Measurements from ENCODE around the gene JMJD4. TPM values are rescaled to one million over a fixed set of nuclear protein-coding genes. Genes with fewer than 3 reads are reported as not detected.
"Not testable (repeated sequence)": the region's sequence is repeated elsewhere in the genome, so short reads cannot be mapped to it uniquely, and the experiment has no call there.

The JMJD4 gene
- total RNA-seq, 1 donor from 2014 or later = 13.4 TPM

GRCh38 chr1:227726318-227726717 lies 8.8 kb downstream of the JMJD4 start:
- Mint-ChIP-seq H3K36me3 (ENCODE audit: low read depth, unreplicated experiment) (peaks cover 13% of the 10 kb centered on the region), H3K9me3 (ENCODE audit: unreplicated experiment) (peaks cover 16% of the 10 kb centered on the region), H3K4me3 (ENCODE audit: unreplicated experiment) (no peak overlapping the region), H3K27me3 (ENCODE audit: unreplicated experiment) (no peaks in the 10 kb centered on the region), H3K4me1 (ENCODE audit: unreplicated experiment) (peaks cover 3% of the 10 kb centered on the region), H3K27ac (ENCODE audit: unreplicated experiment) (no peak overlapping the region)
- TF ChIP-seq, protein P1, sequence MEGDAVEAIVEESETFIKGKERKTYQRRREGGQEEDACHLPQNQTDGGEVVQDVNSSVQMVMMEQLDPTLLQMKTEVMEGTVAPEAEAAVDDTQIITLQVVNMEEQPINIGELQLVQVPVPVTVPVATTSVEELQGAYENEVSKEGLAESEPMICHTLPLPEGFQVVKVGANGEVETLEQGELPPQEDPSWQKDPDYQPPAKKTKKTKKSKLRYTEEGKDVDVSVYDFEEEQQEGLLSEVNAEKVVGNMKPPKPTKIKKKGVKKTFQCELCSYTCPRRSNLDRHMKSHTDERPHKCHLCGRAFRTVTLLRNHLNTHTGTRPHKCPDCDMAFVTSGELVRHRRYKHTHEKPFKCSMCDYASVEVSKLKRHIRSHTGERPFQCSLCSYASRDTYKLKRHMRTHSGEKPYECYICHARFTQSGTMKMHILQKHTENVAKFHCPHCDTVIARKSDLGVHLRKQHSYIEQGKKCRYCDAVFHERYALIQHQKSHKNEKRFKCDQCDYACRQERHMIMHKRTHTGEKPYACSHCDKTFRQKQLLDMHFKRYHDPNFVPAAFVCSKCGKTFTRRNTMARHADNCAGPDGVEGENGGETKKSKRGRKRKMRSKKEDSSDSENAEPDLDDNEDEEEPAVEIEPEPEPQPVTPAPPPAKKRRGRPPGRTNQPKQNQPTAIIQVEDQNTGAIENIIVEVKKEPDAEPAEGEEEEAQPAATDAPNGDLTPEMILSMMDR (IDR thresholded peaks at IDR 0.05; ENCODE audit: unreplicated experiment) = no peak
- DNase-seq (ENCODE audit: low spot score) = no peak

- Mint-ChIP-seq H3K4me1 (ENCODE audit: unreplicated experiment) (peaks cover 3% of the 10 kb centered on the region), H3K4me3 (ENCODE audit: unreplicated experiment) (no peak overlapping the region), H3K27ac (ENCODE audit: unreplicated experiment) (no peak overlapping the region), H3K36me3 (ENCODE audit: low read depth, unreplicated experiment) (peaks cover 24% of the 10 kb centered on the region), H3K9me3 (ENCODE audit: unreplicated experiment) (peaks cover 26% of the 10 kb centered on the region), H3K27me3 (ENCODE audit: unreplicated experiment) (peaks cover 2% of the 10 kb centered on the region)
- no peak for DNase-seq (ENCODE audit: low spot score)
- TF ChIP-seq, protein P1 (IDR thresholded peaks at IDR 0.05; ENCODE audit: unreplicated experiment) = no peak
Measured at GRCh38 chr1:227725046-227725445, 10.1 kb downstream of the JMJD4 start.

- H3K27me3 Mint-ChIP-seq (ENCODE audit: unreplicated experiment) = peaks cover 2% of the 10 kb centered on the region
- TF ChIP-seq, protein P1 (IDR thresholded peaks at IDR 0.05; ENCODE audit: unreplicated experiment) = no peak
- H3K4me3 Mint-ChIP-seq (ENCODE audit: unreplicated experiment) = no peak overlapping the region
- H3K4me1 Mint-ChIP-seq (ENCODE audit: unreplicated experiment) = peaks cover 3% of the 10 kb centered on the region
- no peak for DNase-seq (ENCODE audit: low spot score)
- peaks cover 33% of the 10 kb centered on the region for H3K9me3 Mint-ChIP-seq (ENCODE audit: unreplicated experiment)
- H3K36me3 Mint-ChIP-seq (ENCODE audit: low read depth, unreplicated experiment) = peaks cover 28% of the 10 kb centered on the region
- H3K27ac Mint-ChIP-seq (ENCODE audit: unreplicated experiment) = no peak overlapping the region
Measured at GRCh38 chr1:227723474-227723873, 11.6 kb downstream of the JMJD4 start.

- DNase-seq (ENCODE audit: low spot score) = no peak
- no peak overlapping the region for H3K27ac Mint-ChIP-seq (ENCODE audit: unreplicated experiment)
- peaks cover 2% of the 10 kb centered on the region for H3K27me3 Mint-ChIP-seq (ENCODE audit: unreplicated experiment)
- peaks cover 41% of the 10 kb centered on the region for H3K9me3 Mint-ChIP-seq (ENCODE audit: unreplicated experiment)
- TF ChIP-seq, protein P1 (IDR thresholded peaks at IDR 0.05; ENCODE audit: unreplicated experiment) = no peak
- no peaks in the 10 kb centered on the region for H3K4me1 Mint-ChIP-seq (ENCODE audit: unreplicated experiment)
- H3K36me3 Mint-ChIP-seq (ENCODE audit: low read depth, unreplicated experiment) = peaks cover 32% of the 10 kb centered on the region
- H3K4me3 Mint-ChIP-seq (ENCODE audit: unreplicated experiment) = no peak overlapping the region
Measured at GRCh38 chr1:227718932-227719331, 16.2 kb downstream of the JMJD4 start.

- TF ChIP-seq, protein P1 (IDR thresholded peaks at IDR 0.05; ENCODE audit: unreplicated experiment) = no peak
- no peak overlapping the region for H3K4me3 Mint-ChIP-seq (ENCODE audit: unreplicated experiment)
- no peaks in the 10 kb centered on the region for H3K4me1 Mint-ChIP-seq (ENCODE audit: unreplicated experiment)
- no peak for DNase-seq (ENCODE audit: low spot score)
- peaks cover 15% of the 10 kb centered on the region for H3K36me3 Mint-ChIP-seq (ENCODE audit: low read depth, unreplicated experiment)
- H3K27ac Mint-ChIP-seq (ENCODE audit: unreplicated experiment) = no peak overlapping the region
- H3K27me3 Mint-ChIP-seq (ENCODE audit: unreplicated experiment) = peaks cover 2% of the 10 kb centered on the region
- H3K9me3 Mint-ChIP-seq (ENCODE audit: unreplicated experiment) = peaks cover 29% of the 10 kb centered on the region
Measured at GRCh38 chr1:227712648-227713047, 22.5 kb downstream of the JMJD4 start.

GRCh38 chr1:227710474-227710873 lies 24.6 kb downstream of the JMJD4 start:
- not testable (repeated sequence) for H3K4me1 Mint-ChIP-seq (ENCODE audit: unreplicated experiment); H3K4me3 Mint-ChIP-seq (ENCODE audit: unreplicated experiment); H3K27me3 Mint-ChIP-seq (ENCODE audit: unreplicated experiment); H3K27ac Mint-ChIP-seq (ENCODE audit: unreplicated experiment); DNase-seq (ENCODE audit: low spot score)
- Mint-ChIP-seq H3K36me3 (ENCODE audit: low read depth, unreplicated experiment) (peaks cover 11% of the 10 kb centered on the region), H3K9me3 (ENCODE audit: unreplicated experiment) (peaks cover 19% of the 10 kb centered on the region)

Data from endothelial cell (in vitro differentiated cells).